ENCODE data around the gene FCF1. TPM values are rescaled to one million over a fixed set of nuclear protein-coding genes. Genes with fewer than 3 reads are reported as not detected.
A peak's percentile ranks its signal among the peaks of the same experiment; 100 is the strongest.

The FCF1 gene
- total and polyA plus RNA-seq, 9 of the 15 experiments (the other 6 are each of a cell fraction or from before 2014, with no cell fraction given): 6.8 to 91.9 (median 40.0) TPM

DNA sequence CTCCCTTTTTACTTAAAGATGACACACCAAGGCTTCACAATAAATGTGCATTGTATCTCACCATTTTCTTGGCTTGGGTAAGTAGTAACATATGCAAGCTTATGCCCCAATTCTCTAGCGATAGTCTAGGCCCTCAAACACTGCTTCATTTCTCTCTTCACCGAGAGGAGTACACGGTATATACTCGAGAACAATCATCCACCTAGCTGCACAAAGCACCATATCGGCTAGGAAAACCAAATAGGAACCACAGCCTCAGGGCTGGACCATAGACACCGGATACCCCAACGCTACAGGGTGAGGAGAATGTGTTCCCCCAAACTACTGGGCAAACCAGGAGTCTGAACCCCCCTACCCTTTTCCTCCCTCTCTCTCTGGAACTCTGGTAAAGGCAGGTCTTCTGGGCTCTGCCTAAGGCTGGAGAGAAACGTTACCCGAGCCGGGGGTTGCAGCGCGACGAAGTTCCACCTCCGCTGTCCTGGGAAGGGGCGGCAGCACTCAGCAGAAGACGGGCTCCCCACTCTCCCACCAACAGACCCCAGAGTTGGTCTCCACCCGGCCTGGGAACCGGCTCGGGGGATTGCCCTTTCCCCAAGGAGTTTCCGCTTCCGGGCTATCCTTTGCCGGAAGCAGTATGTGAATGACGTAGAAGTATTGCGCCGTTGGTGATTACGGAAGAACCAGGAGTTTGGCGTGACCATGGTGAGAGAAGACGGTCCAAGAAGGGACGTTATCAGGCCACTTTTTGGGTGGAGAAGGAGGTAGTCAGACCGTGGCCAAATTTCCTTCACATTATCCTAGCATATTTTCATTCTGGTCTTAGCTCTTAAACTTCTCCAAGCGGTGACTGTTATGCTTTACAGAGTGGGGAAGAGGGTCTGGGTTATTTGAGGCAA, at the start of gene FCF1, which contains the start of gene AREL1 (continued):
- TF ChIP-seq, protein P1, sequence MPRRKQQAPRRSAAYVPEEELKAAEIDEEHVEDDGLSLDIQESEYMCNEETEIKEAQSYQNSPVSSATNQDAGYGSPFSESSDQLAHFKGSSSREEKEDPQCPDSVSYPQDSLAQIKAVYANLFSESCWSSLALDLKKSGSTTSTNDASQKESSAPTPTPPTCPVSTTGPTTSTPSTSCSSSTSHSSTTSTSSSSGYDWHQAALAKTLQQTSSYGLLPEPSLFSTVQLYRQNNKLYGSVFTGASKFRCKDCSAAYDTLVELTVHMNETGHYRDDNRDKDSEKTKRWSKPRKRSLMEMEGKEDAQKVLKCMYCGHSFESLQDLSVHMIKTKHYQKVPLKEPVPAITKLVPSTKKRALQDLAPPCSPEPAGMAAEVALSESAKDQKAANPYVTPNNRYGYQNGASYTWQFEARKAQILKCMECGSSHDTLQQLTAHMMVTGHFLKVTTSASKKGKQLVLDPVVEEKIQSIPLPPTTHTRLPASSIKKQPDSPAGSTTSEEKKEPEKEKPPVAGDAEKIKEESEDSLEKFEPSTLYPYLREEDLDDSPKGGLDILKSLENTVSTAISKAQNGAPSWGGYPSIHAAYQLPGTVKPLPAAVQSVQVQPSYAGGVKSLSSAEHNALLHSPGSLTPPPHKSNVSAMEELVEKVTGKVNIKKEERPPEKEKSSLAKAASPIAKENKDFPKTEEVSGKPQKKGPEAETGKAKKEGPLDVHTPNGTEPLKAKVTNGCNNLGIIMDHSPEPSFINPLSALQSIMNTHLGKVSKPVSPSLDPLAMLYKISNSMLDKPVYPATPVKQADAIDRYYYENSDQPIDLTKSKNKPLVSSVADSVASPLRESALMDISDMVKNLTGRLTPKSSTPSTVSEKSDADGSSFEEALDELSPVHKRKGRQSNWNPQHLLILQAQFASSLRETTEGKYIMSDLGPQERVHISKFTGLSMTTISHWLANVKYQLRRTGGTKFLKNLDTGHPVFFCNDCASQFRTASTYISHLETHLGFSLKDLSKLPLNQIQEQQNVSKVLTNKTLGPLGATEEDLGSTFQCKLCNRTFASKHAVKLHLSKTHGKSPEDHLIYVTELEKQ (CRISPR knock-in tag; IDR thresholded peaks at IDR 0.05): no peak
- TF ChIP-seq EP300 (IDR thresholded peaks at IDR 0.05; ENCODE audit: low read length): 0 out of 2 replicates have a peak, but pooled peaks have one; percentile 39
- no peak for TF ChIP-seq SMC3 (conservative IDR thresholded peaks at IDR 0.05; ENCODE audit: insufficient read depth, low read depth, low read length)
- TF ChIP-seq, protein P2, sequence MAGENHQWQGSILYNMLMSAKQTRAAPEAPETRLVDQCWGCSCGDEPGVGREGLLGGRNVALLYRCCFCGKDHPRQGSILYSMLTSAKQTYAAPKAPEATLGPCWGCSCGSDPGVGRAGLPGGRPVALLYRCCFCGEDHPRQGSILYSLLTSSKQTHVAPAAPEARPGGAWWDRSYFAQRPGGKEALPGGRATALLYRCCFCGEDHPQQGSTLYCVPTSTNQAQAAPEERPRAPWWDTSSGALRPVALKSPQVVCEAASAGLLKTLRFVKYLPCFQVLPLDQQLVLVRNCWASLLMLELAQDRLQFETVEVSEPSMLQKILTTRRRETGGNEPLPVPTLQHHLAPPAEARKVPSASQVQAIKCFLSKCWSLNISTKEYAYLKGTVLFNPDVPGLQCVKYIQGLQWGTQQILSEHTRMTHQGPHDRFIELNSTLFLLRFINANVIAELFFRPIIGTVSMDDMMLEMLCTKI (IDR thresholded peaks at IDR 0.05; ENCODE audit: partially characterized antibody): no peak
- TF ChIP-seq POLR2B (IDR thresholded peaks at IDR 0.05; ENCODE audit: low read depth, partially characterized antibody): peak; percentile 57
- no peak for TF ChIP-seq JUNB (CRISPR knock-in tag; conservative IDR thresholded peaks at IDR 0.05)
- TF ChIP-seq ZSCAN32 (CRISPR knock-in tag; IDR thresholded peaks at IDR 0.05): no peak
- TF ChIP-seq BHLHE40 (IDR thresholded peaks at IDR 0.05; ENCODE audit: low read length): no peak
- TF ChIP-seq, protein P3, sequence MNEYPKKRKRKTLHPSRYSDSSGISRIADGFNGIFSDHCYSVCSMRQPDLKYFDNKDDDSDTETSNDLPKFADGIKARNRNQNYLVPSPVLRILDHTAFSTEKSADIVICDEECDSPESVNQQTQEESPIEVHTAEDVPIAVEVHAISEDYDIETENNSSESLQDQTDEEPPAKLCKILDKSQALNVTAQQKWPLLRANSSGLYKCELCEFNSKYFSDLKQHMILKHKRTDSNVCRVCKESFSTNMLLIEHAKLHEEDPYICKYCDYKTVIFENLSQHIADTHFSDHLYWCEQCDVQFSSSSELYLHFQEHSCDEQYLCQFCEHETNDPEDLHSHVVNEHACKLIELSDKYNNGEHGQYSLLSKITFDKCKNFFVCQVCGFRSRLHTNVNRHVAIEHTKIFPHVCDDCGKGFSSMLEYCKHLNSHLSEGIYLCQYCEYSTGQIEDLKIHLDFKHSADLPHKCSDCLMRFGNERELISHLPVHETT (CRISPR knock-in tag; conservative IDR thresholded peaks at IDR 0.05 in 1 of 2, IDR thresholded peaks at IDR 0.05 in 1 of 2): peak in 1 of 2 experiments; percentile 57; a peak in 1 of 4 replicates
- no peak; the same call in 1 of the 2 replicates for TF ChIP-seq TEAD4 (IDR thresholded peaks at IDR 0.05; ENCODE audit: low read length)
- TF ChIP-seq TEAD4 (CRISPR knock-in tag; IDR thresholded peaks at IDR 0.05; ENCODE audit: borderline replicate concordance): no peak
- no peak for TF ChIP-seq ZFPM2 (CRISPR knock-in tag; IDR thresholded peaks at IDR 0.05)
- TF ChIP-seq PML (IDR thresholded peaks at IDR 0.05; ENCODE audit: low read length): peak; percentile 63; the same call in 1 of the 2 replicates
- TF ChIP-seq, protein P4, sequence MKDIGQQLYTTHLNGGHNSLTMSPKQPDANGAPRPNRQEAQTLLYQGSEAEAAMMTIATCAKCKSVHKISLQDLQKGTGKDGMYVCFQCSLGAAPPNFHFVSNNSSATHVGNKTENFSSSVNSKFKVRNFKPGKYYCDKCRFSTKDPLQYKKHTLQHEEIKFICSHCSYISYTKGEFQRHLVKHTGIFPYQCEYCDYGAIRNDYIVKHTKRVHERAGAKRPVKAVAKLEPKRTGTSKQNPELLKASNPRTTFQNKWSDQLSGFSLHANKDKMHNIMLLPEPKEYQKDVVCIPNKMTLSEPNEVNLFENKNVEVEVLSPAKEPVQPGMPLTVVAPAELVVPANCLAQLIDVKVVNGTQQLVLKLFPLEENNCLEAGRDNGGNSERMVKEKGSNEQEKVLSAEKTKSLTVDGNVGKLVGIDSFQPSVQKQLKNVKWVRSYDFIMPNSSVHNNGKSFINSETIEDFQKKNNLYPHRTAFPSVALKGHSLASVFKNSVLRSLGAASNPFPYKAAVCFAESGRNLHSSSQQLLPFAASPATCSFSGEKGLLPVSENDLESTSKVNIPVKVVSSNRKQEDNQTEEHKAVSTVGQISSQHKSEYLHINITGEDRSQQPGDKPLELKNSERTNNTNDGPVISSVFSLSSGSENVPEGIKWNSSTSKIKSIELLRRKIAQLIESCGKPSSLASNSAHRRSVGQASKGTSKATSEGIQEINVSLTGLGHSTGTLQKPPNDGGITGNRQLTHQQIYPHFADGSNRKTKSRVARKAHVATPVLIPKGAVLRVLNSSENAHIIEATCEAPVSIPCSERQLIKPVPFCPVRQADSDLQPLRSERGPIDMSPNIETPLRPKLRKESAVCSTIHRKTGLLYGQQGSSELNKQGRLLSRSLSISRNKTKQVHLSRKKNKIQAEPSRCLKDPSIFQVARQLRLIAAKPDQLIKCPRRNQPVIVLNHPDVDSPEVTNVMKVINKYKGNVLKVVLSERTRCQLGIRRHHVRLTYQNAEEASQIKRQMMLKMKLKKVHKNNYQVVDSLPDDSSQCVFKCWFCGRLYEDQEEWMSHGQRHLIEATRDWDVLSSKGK (CRISPR knock-in tag; IDR thresholded peaks at IDR 0.05): no peak
- no peak for TF ChIP-seq MYNN (IDR thresholded peaks at IDR 0.05)
- no peak for TF ChIP-seq MYNN (CRISPR knock-in tag; IDR thresholded peaks at IDR 0.05)
- TF ChIP-seq TCFL5 (CRISPR knock-in tag; conservative IDR thresholded peaks at IDR 0.05): no peak
- no peak for TF ChIP-seq ZNF551 (CRISPR knock-in tag; IDR thresholded peaks at IDR 0.05)
